Activated CD4-positive, alpha-beta T cell treated with anti-CD3 and anti-CD28 coated beads, Interleukin-2, amount 50 U/mL, for 16 hours (primary cell): Measurements from ENCODE around the gene MRPL52.
"Not testable (repeated sequence)": the region's sequence is repeated elsewhere in the genome, so short reads cannot be mapped to it uniquely, and the experiment has no call there.

Experiments
- DNase-seq: peaks from one replicate; pipeline ENCODE4 v3.0.0-alpha.2; 2020

The MRPL52 gene

GRCh38 chr14:22854963-22855724 is 25.5 kb downstream of the MRPL52 start:
- peak; percentile 38 for DNase-seq

DNA sequence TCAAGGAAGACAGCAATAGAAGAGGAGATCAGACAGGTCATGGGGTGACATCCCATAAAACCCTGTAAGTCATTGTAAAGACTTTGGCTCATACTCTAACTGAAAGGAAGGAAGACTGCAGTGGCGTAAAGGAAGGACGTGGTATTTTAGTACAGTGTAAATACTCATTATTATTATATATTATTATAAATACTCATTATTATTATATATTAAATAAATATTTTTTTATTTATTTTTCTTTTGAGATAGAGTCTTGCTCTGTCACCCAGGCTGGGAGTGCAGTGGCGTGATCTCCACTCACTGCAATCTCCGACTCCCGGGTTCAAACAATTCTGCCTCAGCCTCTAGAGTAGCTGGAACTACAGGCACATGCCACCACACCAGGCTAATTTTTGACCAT is 26.7 kb downstream of the MRPL52 start:
- no peak for DNase-seq

DNA sequence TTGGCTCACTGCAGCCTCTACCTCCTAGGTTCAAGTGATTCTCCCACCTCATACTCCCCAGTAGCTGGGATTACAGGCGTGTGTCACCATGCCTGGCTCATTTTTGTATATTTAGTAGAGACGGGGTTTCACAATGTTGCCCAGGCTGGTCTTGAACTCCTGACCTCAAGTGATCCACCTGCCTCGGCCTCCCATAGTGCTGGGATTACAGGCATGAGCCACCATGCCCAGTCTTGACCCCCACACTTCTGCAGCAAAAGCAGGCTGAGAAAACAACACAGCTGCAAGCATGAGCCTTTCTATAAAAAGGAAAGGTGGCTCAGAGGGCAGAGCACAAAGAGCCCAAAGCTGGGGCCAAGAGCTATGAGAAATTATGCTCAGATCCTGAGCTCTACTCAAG is 30.7 kb downstream of the MRPL52 start:
- DNase-seq: not testable (repeated sequence)

- DNase-seq: no peak
Observed at GRCh38 chr14:22861651-22862050, 32.0 kb downstream of the MRPL52 start.

DNA sequence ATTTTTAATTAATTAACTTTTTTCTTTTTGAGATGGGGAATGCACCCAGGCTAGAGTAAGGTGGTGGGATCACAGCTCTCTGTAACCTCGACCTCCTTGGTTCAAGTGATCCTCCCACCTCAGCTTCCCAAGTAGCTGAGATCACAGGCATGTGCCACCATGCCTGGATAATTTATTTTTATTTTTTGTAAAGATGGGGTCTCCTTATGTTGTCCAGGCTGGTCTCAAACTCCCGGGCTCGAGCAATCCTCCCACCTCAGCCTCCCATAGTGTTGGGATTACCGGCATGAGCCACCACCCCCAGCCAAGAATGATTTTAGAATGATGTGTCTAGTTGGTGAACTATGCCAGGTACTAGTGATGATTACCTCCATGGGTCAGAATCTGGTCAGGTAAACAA is 35.3 kb downstream of the MRPL52 start:
- no peak for DNase-seq

DNA sequence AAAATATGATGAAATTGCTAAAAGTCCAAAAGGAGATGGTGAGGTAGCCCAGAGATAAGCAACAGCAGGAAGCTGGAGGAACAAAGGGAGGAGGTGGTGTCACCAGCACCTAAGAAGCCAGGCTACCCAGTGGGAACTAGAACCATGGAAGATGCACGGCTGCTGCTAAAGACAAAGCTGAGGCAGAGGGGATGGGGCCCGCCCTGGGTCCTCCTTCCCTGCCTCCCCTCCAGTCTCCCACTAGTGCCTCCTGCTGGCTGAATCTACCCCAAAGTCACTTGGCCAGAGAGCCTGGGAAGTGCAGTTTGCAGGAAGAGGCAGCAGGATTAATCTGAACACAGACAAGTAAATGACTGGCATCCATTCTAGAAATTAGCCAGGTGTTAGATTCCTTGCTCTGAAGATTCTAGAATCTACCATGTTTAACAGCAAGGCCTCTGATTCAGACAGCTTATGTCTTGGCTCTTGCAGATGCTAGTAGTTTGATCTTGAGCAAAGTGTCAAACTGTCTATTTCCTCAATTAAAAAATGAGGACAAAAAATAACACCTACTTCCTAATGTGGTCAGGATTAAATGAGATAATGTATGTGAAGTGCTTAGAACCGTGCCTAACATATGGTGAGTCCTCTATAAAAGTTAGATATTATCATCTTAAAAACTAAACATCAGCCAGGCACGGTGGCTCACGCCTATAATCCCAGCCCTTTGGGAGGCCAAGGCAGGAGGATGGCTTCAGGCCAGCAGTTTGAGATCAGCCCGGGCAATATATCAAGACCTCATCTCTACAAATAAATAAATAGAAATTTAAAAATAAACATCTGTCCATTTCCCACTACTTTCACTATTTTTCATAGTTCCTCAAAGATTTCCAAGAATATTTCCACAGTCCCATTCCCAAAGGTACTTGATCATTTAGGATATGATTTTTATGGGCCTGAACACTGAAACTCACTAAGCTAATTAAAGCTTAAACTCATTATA is 36.0 kb downstream of the MRPL52 start:
- no peak for DNase-seq

DNA sequence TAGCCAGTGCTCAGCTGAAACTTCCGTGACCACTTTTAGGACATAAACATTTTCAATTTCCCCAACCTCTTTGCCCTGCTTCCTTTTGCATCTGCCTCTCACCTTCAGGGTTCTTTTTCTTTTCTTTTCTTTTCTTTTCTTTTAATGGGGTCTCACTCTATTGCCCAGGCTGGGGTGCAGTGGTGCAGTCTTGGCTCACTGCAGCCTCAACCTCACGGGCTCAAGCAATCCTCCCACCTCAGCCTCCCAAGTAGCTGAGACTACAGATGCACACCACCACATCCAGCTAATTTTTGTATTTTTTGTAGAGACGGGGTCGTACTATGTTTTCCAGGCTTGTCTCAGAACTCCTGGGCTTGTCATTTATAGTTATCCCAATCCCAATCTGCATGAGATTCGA is 37.2 kb downstream of the MRPL52 start:
- no peak for DNase-seq

DNA sequence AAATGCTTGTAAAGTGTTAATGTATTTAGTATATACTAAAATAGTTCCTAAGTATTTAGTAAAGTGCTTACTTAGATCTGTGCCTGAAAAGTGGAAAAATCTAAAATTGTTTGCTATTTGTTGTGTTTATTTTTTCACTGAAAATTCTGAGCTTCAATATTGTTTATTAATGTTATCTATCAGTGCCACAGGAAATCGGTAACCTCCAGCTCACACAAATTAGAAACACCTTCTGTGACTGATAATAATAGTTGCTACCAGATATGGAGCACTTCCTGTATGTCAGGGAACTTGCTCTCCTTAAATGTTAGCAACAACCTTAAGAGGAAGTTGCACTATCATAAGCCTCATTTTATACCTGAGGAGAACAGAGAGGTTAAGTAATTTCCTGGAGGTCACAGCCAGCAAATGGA is 41.1 kb downstream of the MRPL52 start:
- DNase-seq: peak; percentile 78

DNA sequence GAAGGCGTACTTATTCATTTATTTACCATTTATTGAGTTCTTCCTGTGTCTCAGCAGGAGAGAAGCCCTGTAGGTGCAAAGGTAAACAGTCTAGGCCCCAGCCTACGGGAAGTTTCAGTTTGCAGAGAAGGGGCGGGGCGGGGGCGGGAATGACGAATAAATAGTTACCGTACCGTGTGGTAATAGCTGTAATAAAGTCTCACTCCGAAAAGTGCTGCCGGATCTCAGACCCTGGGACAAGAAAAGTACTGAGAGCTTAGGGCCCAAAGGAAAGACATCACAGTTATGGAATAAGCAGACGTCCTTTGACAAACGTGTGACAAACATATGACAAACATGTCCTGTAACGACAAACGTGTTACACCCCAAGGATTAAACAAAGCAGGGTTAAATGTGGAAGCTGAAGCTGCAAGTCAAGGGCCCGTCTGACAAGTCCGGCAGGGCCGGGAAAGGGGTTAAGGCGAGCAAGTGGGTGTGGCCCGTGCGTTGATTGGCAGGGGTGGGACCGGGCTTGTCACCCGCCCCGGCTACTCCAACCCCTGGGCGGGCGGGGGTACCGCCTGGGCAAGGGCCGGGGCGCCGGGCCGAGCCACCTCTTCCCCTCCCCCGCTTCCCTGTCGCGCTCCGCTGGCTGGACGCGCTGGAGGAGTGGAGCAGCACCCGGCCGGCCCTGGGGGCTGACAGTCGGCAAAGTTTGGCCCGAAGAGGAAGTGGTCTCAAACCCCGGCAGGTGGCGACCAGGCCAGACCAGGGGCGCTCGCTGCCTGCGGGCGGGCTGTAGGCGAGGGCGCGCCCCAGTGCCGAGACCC is 41.7 kb downstream of the MRPL52 start, which contains the start of gene LRP10:
Gene LRP10 (plus strand): TSS at position 517 of the 809 bp plus-strand sequence. CDS start 564 bp downstream, outside the sequence.
- DNase-seq: peak; percentile 86

DNA sequence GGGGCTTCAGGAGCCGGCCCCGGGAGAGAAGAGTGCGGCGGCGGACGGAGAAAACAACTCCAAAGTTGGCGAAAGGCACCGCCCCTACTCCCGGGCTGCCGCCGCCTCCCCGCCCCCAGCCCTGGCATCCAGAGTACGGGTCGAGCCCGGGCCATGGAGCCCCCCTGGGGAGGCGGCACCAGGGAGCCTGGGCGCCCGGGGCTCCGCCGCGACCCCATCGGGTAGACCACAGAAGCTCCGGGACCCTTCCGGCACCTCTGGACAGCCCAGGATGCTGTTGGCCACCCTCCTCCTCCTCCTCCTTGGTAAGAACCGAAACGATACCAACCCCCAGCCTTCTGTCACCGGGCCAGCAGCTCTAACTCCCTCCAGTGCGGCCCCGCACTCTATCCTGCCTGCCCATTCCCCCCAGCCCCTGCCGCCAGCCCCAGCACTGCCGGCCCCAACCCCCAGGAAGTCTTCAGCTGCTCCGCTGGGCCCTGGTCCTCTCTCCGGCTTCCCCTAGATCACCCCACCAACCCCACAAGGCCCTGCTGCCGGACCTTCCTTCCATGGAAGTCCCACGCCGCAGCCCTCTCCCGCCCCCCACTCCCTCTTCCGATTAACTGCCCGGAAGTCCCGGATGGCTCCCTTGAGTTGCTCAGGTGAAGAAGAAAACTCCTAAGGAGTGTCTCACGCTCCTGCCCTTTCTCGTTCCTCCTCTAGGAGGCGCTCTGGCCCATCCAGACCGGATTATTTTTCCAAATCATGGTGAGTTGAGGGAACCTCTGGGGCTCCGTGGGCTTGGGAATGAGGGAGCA is 42.5 kb downstream of the MRPL52 start:
- peak; percentile 79 for DNase-seq

- DNase-seq: no peak
Observed at GRCh38 chr14:22872833-22873520, 43.3 kb downstream of the MRPL52 start.

- no peak for DNase-seq
Observed at GRCh38 chr14:22875003-22875747, 45.5 kb downstream of the MRPL52 start.

DNA sequence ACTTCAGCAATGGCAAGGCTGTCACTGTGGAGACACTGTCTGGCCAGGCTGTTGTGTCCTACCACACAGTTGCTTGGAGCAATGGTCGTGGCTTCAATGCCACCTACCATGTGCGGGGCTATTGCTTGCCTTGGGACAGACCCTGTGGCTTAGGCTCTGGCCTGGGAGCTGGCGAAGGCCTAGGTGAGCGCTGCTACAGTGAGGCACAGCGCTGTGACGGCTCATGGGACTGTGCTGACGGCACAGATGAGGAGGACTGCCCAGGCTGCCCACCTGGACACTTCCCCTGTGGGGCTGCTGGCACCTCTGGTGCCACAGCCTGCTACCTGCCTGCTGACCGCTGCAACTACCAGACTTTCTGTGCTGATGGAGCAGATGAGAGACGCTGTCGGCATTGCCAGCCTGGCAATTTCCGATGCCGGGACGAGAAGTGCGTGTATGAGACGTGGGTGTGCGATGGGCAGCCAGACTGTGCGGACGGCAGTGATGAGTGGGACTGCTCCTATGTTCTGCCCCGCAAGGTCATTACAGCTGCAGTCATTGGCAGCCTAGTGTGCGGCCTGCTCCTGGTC is 46.1 kb downstream of the MRPL52 start:
- DNase-seq: no peak

DNA sequence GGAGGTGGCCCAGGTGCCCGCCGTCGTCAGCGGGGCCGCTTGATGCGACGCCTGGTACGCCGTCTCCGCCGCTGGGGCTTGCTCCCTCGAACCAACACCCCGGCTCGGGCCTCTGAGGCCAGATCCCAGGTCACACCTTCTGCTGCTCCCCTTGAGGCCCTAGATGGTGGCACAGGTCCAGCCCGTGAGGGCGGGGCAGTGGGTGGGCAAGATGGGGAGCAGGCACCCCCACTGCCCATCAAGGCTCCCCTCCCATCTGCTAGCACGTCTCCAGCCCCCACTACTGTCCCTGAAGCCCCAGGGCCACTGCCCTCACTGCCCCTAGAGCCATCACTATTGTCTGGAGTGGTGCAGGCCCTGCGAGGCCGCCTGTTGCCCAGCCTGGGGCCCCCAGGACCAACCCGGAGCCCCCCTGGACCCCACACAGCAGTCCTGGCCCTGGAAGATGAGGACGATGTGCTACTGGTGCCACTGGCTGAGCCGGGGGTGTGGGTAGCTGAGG is 47.4 kb downstream of the MRPL52 start:
- DNase-seq: no peak

- DNase-seq: no peak
Observed at GRCh38 chr14:22878271-22879246, 48.9 kb downstream of the MRPL52 start.

DNA sequence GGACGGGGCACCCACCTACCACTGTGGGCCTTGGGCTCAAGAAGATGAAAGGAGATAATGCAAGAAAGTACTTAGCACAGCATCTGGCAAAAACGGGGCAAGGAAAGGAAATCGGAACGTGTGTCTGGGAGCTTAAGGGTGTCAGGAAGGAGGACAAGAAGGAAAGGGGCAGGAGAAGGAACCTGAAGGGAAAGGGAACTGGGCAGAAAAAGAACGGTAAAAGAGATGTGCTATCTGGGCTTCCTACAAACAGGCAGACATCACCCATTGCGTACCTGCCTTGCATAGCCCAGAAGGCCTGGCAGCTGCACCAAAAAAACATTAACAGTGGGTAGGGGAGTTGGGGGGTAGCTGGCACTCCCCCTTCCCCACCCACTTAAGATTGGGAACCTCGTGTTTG is 52.4 kb downstream of the MRPL52 start:
- no peak for DNase-seq

- no peak for DNase-seq
Observed at GRCh38 chr14:22882529-22883172, 53.0 kb downstream of the MRPL52 start.
